Measurements from ENCODE around the gene RNF17.

RNF17 gene

GRCh38 chr13:24863748-24864540 lies 100.0 kb downstream of the RNF17 start:
- no peak for DNase-seq

- no peak for DNase-seq
These were observed 100.6 kb downstream of the RNF17 start for GRCh38 chr13:24864579-24864978.

GRCh38 chr13:24865163-24865953 lies 101.4 kb downstream of the RNF17 start:
- no peak for DNase-seq

- DNase-seq: no peak
These were observed 102.5 kb downstream of the RNF17 start for GRCh38 chr13:24866488-24866887.

GRCh38 chr13:24868874-24869273 lies 104.9 kb downstream of the RNF17 start:
- no peak for DNase-seq

- DNase-seq: no peak
These were observed 106.4 kb downstream of the RNF17 start for GRCh38 chr13:24870380-24870760.

- DNase-seq: no peak
These were observed 111.6 kb downstream of the RNF17 start for GRCh38 chr13:24875566-24875965.

- no peak for DNase-seq
These were observed 113.6 kb downstream of the RNF17 start for GRCh38 chr13:24877531-24877930.

- DNase-seq: no peak
These were observed 114.4 kb downstream of the RNF17 start for GRCh38 chr13:24878340-24878739.

GRCh38 chr13:24882665-24883064 lies 118.7 kb downstream of the RNF17 start:
- DNase-seq: no peak

GRCh38 chr13:24887759-24888158 lies 123.8 kb downstream of the RNF17 start:
- DNase-seq: no peak

- no peak for DNase-seq
These were observed 124.4 kb downstream of the RNF17 start for GRCh38 chr13:24888291-24888931.

GRCh38 chr13:24890256-24890655 lies 126.3 kb downstream of the RNF17 start:
- no peak for DNase-seq

- no peak for DNase-seq
These were observed 127.6 kb downstream of the RNF17 start for GRCh38 chr13:24891476-24892108.

- no peak for DNase-seq
These were observed 128.9 kb downstream of the RNF17 start for GRCh38 chr13:24892829-24893228.

GRCh38 chr13:24893863-24894262 lies 129.9 kb downstream of the RNF17 start:
- no peak for DNase-seq

GRCh38 chr13:24894277-24894971 lies 130.5 kb downstream of the RNF17 start:
- DNase-seq: no peak

- no peak for DNase-seq
These were observed 131.0 kb downstream of the RNF17 start for GRCh38 chr13:24894972-24895300.

GRCh38 chr13:24896061-24896460 lies 132.1 kb downstream of the RNF17 start:
- DNase-seq: no peak

- DNase-seq: no peak
These were observed 133.3 kb downstream of the RNF17 start for GRCh38 chr13:24897293-24897692.

- no peak for DNase-seq
These were observed 135.6 kb downstream of the RNF17 start for GRCh38 chr13:24899601-24900000.

GRCh38 chr13:24900507-24900906 lies 136.5 kb downstream of the RNF17 start:
- DNase-seq: no peak

- no peak for DNase-seq
These were observed 141.3 kb downstream of the RNF17 start for GRCh38 chr13:24905242-24905641.

Measured in NCI-H1930 (cell line).